GM12875 (cell line): ENCODE data around the gene DAND5.

Experiments used
- H3K4me3 ChIP-seq: one replicate; pipeline ENCODE4 v1.5.1; 2011; ENCODE audit warnings: low read depth, low read length, control low read depth
- CTCF ChIP-seq: IDR thresholded peaks from 2 replicates; pipeline ENCODE4 v1.5.1; 2011; ENCODE audit warnings: low read depth, mild to moderate bottlenecking, control low read depth, inconsistent platforms, low read length, moderate library complexity, borderline replicate concordance; ENCODE audit not compliant: insufficient read depth

The DAND5 gene

GRCh38 chr19:13004273-13004672 is 34.9 kb downstream of the DAND5 start:
- no peak overlapping the region for H3K4me3 ChIP-seq
- TF ChIP-seq CTCF: no peak

GRCh38 chr19:13005253-13005652 is 35.9 kb downstream of the DAND5 start:
- no peak overlapping the region for H3K4me3 ChIP-seq
- TF ChIP-seq CTCF: no peak

GRCh38 chr19:13005861-13006370 is 36.5 kb downstream of the DAND5 start:
- no peak for TF ChIP-seq CTCF
- no peak overlapping the region for H3K4me3 ChIP-seq

GRCh38 chr19:13006431-13007281 is 37.3 kb downstream of the DAND5 start:
- TF ChIP-seq CTCF: no peak
- H3K4me3 ChIP-seq: no peak overlapping the region

- no peak for TF ChIP-seq CTCF
- no peak overlapping the region for H3K4me3 ChIP-seq
Measured at GRCh38 chr19:13007292-13008045, 38.1 kb downstream of the DAND5 start.

- TF ChIP-seq CTCF: no peak
- no peak overlapping the region for H3K4me3 ChIP-seq
Measured at GRCh38 chr19:13008926-13009787, 39.8 kb downstream of the DAND5 start.
